ENCODE results near the gene APCDD1.

Gene APCDD1

DNA sequence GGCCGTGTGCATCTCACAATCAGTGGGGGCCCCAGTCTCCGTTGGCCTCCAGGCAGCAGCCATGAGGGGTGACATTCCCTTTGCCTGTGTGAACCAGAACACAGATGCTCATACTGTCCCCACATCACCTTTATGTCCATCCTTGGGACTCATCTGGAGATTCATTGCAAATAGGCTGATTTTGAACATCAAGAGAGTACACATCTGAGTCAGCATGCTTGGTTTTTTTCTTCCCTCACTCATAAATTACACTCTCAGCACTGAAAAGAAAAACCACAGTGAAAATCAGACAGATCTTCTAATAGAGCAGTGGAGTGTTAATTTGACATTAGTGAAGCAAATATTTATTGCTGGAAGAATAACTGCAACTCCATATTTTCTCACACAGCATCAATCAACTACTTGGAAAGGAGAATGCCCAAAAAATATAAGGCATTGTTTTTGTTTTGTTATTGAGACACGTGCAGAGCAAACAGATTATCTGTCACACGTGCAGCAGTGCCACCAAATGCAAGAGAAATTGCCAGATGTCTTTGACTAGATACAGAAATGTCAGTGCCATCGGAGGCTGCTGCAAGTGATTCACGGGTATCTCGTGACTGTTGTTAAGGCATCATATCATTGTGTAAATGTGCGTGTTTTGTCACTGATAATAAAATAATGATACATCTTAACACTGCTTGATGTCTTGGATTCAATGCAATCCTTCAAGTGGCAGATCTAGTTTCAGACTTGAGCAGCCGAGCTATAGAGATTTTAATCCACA, 10.9 kb downstream of the APCDD1 start:
- no peak for DNase-seq (ENCODE audit: low read depth)
- H3K4me3 ChIP-seq (ENCODE audit: low read depth, low read length): no peak overlapping the region
- TF ChIP-seq, protein P1, sequence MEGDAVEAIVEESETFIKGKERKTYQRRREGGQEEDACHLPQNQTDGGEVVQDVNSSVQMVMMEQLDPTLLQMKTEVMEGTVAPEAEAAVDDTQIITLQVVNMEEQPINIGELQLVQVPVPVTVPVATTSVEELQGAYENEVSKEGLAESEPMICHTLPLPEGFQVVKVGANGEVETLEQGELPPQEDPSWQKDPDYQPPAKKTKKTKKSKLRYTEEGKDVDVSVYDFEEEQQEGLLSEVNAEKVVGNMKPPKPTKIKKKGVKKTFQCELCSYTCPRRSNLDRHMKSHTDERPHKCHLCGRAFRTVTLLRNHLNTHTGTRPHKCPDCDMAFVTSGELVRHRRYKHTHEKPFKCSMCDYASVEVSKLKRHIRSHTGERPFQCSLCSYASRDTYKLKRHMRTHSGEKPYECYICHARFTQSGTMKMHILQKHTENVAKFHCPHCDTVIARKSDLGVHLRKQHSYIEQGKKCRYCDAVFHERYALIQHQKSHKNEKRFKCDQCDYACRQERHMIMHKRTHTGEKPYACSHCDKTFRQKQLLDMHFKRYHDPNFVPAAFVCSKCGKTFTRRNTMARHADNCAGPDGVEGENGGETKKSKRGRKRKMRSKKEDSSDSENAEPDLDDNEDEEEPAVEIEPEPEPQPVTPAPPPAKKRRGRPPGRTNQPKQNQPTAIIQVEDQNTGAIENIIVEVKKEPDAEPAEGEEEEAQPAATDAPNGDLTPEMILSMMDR (conservative IDR thresholded peaks at IDR 0.05; ENCODE audit: low read depth, low read length): no peak

DNA sequence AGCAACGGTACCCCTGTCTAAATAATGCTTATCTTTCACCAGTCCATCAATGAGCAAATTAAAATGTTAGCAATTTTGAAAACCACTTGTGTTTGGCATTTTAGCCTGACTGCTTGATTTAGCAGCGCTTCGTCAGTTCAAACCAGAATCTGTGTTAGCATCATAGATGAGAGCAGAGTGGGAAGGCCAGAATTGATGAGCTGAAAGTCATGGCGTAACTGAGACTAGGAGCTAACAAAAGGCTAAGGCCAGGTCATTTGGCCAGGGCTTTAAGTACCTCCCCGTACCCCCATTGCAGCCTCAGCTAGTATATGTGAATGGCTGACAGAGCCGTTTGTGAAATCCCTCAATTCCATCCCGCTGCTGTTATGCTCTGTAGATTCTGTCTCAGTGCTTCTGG, 16.0 kb downstream of the APCDD1 start:
- no peak for DNase-seq (ENCODE audit: low read depth)
- TF ChIP-seq, protein P1 (conservative IDR thresholded peaks at IDR 0.05; ENCODE audit: low read depth, low read length): no peak
- no peak overlapping the region for H3K4me3 ChIP-seq (ENCODE audit: low read depth, low read length)

DNA sequence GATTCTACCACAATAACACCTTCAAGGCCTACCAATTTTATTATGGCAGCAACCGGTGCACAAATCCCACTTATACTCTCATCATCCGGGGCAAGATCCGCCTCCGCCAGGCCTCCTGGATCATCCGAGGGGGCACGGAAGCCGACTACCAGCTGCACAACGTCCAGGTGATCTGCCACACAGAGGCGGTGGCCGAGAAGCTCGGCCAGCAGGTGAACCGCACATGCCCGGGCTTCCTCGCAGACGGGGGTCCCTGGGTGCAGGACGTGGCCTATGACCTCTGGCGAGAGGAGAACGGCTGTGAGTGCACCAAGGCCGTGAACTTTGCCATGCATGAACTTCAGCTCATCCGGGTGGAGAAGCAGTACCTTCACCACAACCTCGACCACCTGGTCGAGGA, 17.1 kb downstream of the APCDD1 start:
- TF ChIP-seq, protein P1 (conservative IDR thresholded peaks at IDR 0.05; ENCODE audit: low read depth, low read length): no peak
- no peak for DNase-seq (ENCODE audit: low read depth)
- no peak overlapping the region for H3K4me3 ChIP-seq (ENCODE audit: low read depth, low read length)

DNA sequence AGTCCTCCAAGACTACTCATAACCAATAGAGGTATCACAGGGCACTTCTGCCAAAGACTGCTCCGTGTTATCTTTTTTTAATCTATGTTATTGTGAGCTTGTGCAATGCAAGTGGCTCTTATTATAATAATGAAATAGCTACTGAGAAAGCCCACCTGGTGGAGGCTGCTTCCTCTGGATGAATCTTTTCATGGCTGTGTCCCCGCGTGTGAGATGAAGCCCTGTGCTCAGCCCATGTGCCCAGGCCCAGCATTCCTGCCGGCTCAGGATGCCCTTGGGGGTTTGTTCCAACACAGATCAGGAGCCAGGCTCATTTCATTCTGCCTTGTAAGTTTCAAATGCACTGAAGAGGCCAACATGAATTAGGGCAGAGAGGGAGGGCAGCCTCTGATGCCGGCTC, 18.7 kb downstream of the APCDD1 start:
- TF ChIP-seq, protein P1 (conservative IDR thresholded peaks at IDR 0.05; ENCODE audit: low read depth, low read length): no peak
- no peak overlapping the region for H3K4me3 ChIP-seq (ENCODE audit: low read depth, low read length)
- DNase-seq (ENCODE audit: low read depth): no peak

DNA sequence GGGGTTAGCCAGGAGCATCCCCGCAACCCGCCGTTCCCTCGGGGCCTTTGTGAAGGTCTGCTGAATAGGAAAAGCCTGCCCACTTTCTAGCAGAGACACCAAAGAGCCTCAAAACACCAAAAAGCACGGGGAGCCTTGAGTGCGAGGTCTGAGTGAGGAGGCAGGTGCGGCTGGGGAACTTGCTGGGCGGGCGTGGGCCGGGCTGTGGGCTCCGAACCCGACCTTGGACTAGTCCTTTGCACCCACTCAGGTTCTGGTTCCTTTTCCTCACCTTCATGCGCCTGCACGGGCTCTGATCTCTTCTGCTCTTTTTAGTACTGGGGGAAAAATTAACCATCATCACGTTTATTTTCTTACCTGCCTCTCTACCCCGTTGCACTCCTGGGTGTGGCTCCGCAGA, 19.9 kb downstream of the APCDD1 start:
- TF ChIP-seq, protein P1 (conservative IDR thresholded peaks at IDR 0.05; ENCODE audit: low read depth, low read length): no peak
- no peak overlapping the region for H3K4me3 ChIP-seq (ENCODE audit: low read depth, low read length)
- no peak for DNase-seq (ENCODE audit: low read depth)

DNA sequence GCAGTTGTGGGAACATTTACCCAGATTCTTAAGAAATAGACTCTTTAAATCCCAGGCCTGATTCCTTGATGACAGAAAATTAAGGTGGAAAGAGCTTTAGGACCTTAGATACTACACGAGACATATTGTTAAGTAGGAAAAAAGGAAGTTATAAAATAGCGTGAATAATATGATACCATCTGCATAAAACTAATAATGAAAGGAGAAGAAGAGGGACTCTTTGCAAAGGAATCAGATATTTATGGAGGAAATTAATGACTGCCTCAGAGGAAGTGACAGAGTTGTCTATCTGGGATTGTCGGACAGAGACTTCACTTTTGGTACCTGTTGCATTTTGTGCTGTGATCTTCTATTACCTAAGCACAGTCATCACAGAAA, 20.8 kb downstream of the APCDD1 start:
- DNase-seq (ENCODE audit: low read depth): no peak
- H3K4me3 ChIP-seq (ENCODE audit: low read depth, low read length): no peak overlapping the region
- TF ChIP-seq, protein P1 (conservative IDR thresholded peaks at IDR 0.05; ENCODE audit: low read depth, low read length): no peak

DNA sequence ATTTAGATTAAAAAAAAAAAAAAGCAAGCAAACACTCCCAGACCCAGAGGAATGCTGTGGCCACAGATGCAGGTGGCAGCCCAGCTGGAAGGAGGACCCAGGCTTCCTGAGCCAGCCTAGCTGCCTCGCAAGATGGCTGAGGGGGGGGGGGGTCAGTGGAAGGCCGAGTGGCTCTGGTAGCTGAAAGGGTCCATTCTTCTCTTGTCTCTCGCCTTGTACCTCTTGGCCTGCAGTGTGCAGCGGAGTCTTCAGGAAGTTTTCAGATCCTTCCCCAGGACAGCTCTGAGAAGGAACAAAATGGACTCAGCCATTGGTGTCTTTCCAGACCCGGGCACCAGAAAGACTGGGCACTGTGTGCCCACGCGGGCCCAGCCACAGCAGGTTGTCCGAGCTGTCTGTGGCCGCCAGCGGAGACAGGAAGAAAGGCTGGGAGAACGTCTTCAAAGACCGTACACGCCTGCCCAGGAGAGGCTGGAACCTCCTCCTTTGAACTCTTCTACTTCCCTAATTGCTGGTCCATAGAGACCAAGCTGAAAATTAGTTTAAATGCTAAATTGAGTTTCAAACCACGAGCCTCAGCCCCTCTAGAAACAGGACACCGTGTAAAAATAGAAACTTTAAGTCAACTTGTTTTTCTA, 21.3 kb downstream of the APCDD1 start:
- TF ChIP-seq, protein P1 (conservative IDR thresholded peaks at IDR 0.05; ENCODE audit: low read depth, low read length): no peak
- no peak for DNase-seq (ENCODE audit: low read depth)
- H3K4me3 ChIP-seq (ENCODE audit: low read depth, low read length): no peak overlapping the region

Measured in choroid plexus epithelial cell (primary cell).